NB4 (cell line): Measurements from ENCODE around the gene BLOC1S1.

Experiments
- POLR2A ChIP-seq: IDR thresholded peaks from 2 replicates; pipeline ENCODE4 v1.6.1; 2011; ENCODE audit warnings: mild to moderate bottlenecking; ENCODE audit not compliant: insufficient read length; ENCODE audit errors: extremely low read depth
- TF ChIP-seq, protein P1 (sequence below): IDR thresholded peaks from one replicate; pipeline ENCODE4 v1.5.1; 2012; ENCODE audit warnings: low read depth, low read length
- TF ChIP-seq, protein P2 (sequence below): IDR thresholded peaks from 2 replicates; pipeline ENCODE4 v1.6.1; 2011; ENCODE audit warnings: low read depth, low read length

DNA sequence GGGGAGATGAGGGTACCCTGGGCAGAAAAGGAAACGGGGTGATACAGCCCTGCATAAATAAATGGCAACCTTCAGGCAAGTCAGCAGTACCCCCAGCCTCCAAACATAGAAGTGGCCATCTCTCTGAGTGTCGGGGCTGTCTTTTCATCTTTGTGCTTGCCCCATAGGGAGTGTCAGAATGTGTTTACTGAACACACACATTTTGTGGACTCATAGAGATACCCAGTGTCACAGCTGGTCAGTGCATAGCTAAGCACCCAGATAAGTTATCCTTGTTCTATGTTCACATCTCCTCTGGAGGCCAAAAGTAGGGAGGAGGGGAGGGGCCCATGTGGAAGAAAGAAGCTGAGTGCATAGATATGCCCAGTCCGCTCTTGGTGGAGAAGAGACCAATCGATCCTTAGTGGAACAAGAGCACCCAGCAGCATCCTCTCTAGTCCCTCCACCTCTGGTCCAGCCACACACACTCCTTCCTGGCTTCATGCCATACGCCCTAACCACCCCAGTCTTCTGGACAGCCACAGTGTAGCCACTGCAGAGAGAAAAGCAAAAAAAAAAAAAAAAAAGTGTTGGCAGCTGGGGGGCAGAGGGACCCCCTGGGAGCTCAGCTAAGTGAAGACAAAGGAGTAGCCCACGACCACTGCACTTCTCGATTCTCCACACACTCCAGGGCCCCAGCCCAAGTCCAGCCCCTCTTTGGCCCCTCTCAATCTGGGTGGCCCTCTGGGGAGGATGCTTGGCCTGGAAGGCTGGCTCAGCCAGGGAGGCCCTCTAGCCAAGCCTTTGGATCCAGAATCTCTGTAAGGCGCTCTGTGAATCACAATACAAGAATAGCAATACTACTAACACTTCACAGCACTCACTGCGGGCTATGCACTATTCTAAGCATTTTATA is 10.8 kb upstream of the BLOC1S1 start:
- TF ChIP-seq, protein P1, sequence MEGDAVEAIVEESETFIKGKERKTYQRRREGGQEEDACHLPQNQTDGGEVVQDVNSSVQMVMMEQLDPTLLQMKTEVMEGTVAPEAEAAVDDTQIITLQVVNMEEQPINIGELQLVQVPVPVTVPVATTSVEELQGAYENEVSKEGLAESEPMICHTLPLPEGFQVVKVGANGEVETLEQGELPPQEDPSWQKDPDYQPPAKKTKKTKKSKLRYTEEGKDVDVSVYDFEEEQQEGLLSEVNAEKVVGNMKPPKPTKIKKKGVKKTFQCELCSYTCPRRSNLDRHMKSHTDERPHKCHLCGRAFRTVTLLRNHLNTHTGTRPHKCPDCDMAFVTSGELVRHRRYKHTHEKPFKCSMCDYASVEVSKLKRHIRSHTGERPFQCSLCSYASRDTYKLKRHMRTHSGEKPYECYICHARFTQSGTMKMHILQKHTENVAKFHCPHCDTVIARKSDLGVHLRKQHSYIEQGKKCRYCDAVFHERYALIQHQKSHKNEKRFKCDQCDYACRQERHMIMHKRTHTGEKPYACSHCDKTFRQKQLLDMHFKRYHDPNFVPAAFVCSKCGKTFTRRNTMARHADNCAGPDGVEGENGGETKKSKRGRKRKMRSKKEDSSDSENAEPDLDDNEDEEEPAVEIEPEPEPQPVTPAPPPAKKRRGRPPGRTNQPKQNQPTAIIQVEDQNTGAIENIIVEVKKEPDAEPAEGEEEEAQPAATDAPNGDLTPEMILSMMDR: no peak
- TF ChIP-seq, protein P2, sequence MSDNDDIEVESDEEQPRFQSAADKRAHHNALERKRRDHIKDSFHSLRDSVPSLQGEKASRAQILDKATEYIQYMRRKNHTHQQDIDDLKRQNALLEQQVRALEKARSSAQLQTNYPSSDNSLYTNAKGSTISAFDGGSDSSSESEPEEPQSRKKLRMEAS: no peak
- TF ChIP-seq POLR2A: no peak
